Measurements from ENCODE around the gene PLA2G15.

Gene PLA2G15

DNA sequence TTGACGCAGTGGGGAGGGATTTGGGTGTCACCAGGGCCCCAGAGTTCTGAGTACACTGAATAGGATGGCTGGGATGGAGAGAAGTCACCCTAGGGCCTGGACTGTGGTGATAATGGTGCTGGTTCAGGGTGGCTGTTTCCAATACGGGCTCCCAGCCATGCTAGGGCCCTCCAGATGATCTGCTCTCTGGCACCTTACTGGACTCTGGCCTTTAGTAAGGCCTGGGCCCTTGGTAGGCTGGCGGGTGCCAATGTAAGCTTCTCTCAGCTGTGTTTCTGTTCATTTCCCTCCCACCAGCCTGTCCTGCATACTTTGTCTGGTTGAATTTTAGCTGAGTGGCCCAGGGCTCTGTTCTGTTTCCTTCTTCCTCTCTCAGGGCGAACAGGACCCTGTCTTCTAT lies 2.8 kb downstream of the PLA2G15 start:
- DNase-seq (ENCODE audit: extremely low spot score), result no peak
- ChIA-PET CTCF (interaction anchor here (2.5 to 19.1 kb wide), 3 partner anchors 15 to 82 kb away, joined by 6 to 619 read pairs (median 113); partner anchors contain the start of gene SLC7A6), POLR2A (no interaction called here)
- TF ChIP-seq, protein P1, sequence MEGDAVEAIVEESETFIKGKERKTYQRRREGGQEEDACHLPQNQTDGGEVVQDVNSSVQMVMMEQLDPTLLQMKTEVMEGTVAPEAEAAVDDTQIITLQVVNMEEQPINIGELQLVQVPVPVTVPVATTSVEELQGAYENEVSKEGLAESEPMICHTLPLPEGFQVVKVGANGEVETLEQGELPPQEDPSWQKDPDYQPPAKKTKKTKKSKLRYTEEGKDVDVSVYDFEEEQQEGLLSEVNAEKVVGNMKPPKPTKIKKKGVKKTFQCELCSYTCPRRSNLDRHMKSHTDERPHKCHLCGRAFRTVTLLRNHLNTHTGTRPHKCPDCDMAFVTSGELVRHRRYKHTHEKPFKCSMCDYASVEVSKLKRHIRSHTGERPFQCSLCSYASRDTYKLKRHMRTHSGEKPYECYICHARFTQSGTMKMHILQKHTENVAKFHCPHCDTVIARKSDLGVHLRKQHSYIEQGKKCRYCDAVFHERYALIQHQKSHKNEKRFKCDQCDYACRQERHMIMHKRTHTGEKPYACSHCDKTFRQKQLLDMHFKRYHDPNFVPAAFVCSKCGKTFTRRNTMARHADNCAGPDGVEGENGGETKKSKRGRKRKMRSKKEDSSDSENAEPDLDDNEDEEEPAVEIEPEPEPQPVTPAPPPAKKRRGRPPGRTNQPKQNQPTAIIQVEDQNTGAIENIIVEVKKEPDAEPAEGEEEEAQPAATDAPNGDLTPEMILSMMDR (IDR thresholded peaks at IDR 0.05; ENCODE audit: control extremely low read depth, extremely low read depth, low read depth, missing control alignments), result no peak

DNA sequence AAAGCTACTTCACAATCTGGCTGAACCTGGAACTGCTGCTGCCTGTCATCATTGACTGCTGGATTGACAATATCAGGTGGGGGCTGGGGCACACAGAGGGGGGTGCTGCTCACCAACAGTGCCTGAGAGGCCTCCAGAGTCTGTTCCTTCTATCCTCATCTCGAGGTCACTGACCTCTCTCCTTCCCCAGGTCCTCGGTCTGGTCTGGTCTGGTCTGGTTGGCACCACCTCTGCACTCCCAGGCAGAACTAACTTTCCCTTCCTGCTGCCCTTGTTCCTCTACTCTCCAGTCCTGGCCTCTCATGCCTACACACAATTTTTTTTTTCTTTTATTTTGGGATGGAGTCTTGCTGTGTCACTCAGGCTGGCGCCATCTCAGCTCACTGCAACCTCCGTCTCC lies 4.2 kb downstream of the PLA2G15 start:
- POLR2A ChIA-PET, result no interaction called here
- TF ChIP-seq, protein P1 (IDR thresholded peaks at IDR 0.05; ENCODE audit: control extremely low read depth, extremely low read depth, low read depth, missing control alignments), result no peak
- no peak for DNase-seq (ENCODE audit: extremely low spot score)
- CTCF ChIA-PET, result interaction anchor here (2.5 to 19.1 kb wide), 3 partner anchors 13 to 81 kb away, joined by 6 to 619 read pairs (median 113); partner anchors contain the start of gene SLC7A6

DNA sequence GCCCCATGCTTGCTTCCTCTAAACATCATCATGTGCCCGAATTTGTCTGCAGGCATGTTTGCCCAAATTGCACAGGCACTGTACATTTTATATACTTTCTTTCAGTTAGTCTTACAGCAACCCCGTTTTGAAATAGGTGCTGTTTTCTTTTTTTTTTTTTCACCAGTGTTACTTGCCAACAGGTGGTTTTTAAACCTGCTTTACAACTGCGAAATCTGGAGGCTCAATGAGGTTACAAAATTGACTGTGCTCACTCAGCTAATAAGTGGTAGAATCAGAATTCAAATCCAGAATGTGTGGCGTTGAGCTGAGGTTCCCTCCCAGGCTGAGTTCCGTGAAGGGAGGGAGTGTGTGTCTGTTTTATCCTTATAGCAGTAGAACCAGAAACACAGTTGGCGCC lies 5.8 kb downstream of the PLA2G15 start:
- ChIA-PET CTCF (interaction anchor here (1.9 to 19.1 kb wide), 4 partner anchors 10 to 210 kb away, joined by 5 to 619 read pairs (median 60); partner anchors contain the start of gene SLC7A6), POLR2A (no interaction called here)
- DNase-seq (ENCODE audit: extremely low spot score), result no peak
- TF ChIP-seq, protein P1 (IDR thresholded peaks at IDR 0.05; ENCODE audit: control extremely low read depth, extremely low read depth, low read depth, missing control alignments), result no peak

DNA sequence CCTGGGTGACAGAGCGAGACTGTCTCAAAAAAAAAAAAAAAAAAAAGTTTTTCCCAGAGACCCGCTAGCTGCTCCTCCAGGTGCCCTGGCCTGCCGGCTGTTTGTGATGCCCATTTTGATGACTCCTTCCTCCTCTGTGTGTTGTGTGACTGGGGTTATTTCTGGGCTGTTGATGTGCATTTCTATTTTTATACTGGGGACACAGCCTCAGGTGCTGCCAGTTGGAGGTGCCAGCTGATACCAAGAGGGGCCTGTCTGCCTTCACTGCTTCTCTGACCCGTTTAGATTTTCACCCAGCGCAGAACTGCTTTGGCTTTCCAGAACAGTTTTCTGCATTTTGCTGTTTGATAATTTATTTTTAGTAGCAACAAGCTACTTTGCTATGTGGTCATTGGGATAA lies 6.7 kb downstream of the PLA2G15 start:
- ChIA-PET POLR2A (no interaction called here), CTCF (interaction anchor here (1.9 to 19.1 kb wide), 4 partner anchors 11 to 211 kb away, joined by 5 to 619 read pairs (median 60); partner anchors contain the start of gene SLC7A6)
- DNase-seq (ENCODE audit: extremely low spot score), result no peak
- TF ChIP-seq, protein P1 (IDR thresholded peaks at IDR 0.05; ENCODE audit: control extremely low read depth, extremely low read depth, low read depth, missing control alignments), result no peak

DNA sequence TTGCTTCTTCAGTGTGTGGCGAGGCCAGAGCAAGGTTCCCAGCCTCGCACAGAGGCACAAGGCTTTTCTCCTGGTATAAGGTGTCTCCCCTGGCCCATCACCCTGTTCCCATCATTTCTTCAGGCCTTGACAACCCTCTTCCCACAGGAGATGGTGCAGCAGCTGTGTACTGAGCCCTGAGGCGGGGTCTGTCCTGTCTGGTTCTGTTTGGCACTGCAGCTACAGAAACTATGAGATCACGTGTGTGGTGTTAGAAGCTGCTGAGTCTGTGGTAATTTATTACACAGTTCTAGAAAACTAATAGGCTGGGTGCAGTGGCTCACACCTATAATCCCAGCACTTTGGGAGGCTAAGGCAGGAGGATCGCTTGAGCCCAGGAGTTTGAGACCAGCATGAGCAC lies 7.2 kb downstream of the PLA2G15 start:
- ChIA-PET CTCF (interaction anchor here (0.8 to 19.1 kb wide), 5 partner anchors 10 to 212 kb away, joined by 3 to 619 read pairs (median 5); partner anchors contain the start of gene SLC7A6), POLR2A (no interaction called here)
- TF ChIP-seq, protein P1 (IDR thresholded peaks at IDR 0.05; ENCODE audit: control extremely low read depth, extremely low read depth, low read depth, missing control alignments), result no peak
- DNase-seq (ENCODE audit: extremely low spot score), result no peak

DNA sequence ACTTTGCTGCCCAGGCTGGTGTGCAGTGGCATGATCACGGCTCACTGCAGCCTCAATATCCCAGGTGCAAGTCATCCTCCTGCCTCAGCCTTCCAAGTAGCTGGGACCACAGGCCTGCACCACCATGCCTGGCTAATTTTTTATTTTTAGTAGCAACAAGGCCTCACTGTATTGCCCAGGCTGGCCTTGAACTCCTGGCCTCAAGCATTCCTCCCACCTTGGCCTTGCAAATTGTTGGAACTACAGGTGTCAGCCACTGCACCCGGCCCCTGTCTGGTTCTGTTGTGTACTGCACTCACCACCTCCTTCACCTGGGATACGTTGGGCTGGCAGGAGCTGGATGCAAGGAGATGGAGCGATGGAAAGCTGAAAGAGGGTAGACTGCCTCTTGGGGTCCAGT lies 8.5 kb downstream of the PLA2G15 start:
- ChIA-PET CTCF (interaction anchor here (1.4 to 19.1 kb wide), 4 partner anchors 9 to 76 kb away, joined by 4 to 619 read pairs (median 59); partner anchors contain the start of genes PLA2G15 and SLC7A6), POLR2A (no interaction called here)
- DNase-seq (ENCODE audit: extremely low spot score), result no peak
- TF ChIP-seq, protein P1 (IDR thresholded peaks at IDR 0.05; ENCODE audit: control extremely low read depth, extremely low read depth, low read depth, missing control alignments), result no peak

All from GM10248 (cell line).